C4-2B (cell line): ENCODE measurements around the gene NEU2.

Experiments
- H3K27ac ChIP-seq: fragments of 450-650 bp; 2 replicates; pipeline ENCODE4 v1.5.1; 2017
- CTCF ChIP-seq: fragments of 450-650 bp; conservative IDR thresholded peaks from 2 replicates; pipeline ENCODE4 v1.5.1; 2017; ENCODE audit warnings: mild to moderate bottlenecking
- ZFX ChIP-seq: fragments of 450-650 bp; IDR thresholded peaks from 2 replicates; pipeline ENCODE4 v1.6.1; 2017

Gene NEU2

GRCh38 chr2:233079473-233079877 lies 47.0 kb downstream of the NEU2 start:
- H3K27ac ChIP-seq, result no peak overlapping the region
- no peak for TF ChIP-seq ZFX
- TF ChIP-seq CTCF, result no peak

- H3K27ac ChIP-seq, result no peak overlapping the region
- TF ChIP-seq ZFX (no peak), CTCF (no peak)
These were observed 47.7 kb downstream of the NEU2 start for GRCh38 chr2:233079953-233080835.

GRCh38 chr2:233080836-233081229 lies 48.4 kb downstream of the NEU2 start:
- H3K27ac ChIP-seq, result no peak overlapping the region
- no peak for TF ChIP-seq ZFX
- TF ChIP-seq CTCF, result no peak

- no peak for TF ChIP-seq CTCF
- TF ChIP-seq ZFX, result no peak
- H3K27ac ChIP-seq, result no peak overlapping the region
These were observed 48.8 kb downstream of the NEU2 start for GRCh38 chr2:233081232-233081730.

GRCh38 chr2:233081731-233082221 lies 49.3 kb downstream of the NEU2 start:
- TF ChIP-seq ZFX, result no peak
- no peak for TF ChIP-seq CTCF
- no peak overlapping the region for H3K27ac ChIP-seq

GRCh38 chr2:233082222-233082930 lies 49.9 kb downstream of the NEU2 start:
- H3K27ac ChIP-seq, result no peak overlapping the region
- TF ChIP-seq CTCF (no peak), ZFX (no peak)
